ENCODE results near the gene MGLL.

Gene MGLL

GRCh38 chr3:127848131-127849129 is 26.1 kb upstream of the MGLL start:
- Histone ChIP-seq H3K4me2 (ENCODE audit: insufficient read depth, low read length) (no peak overlapping the region), H3K79me2 (ENCODE audit: insufficient read depth, low read length) (no peaks in the 10 kb centered on the region), H3K9ac (ENCODE audit: low read depth, low read length) (no peak overlapping the region), H3K36me3 (ENCODE audit: insufficient read depth, low read length) (no peaks in the 10 kb centered on the region), H3K9me3 (ENCODE audit: insufficient read depth, low read length, severe bottlenecking) (no peaks in the 10 kb centered on the region), H3K27ac (ENCODE audit: low read length) (no peak overlapping the region), H3K4me3 (ENCODE audit: low read depth in 1 of 2, low read length in 2 of 2) (no peak overlapping the region), H2AFZ (ENCODE audit: low read depth, low read length) (no peak overlapping the region), H3K27me3 (ENCODE audit: insufficient read depth, low read length, poor library complexity) (peaks cover 4% of the 10 kb centered on the region), H4K20me1 (ENCODE audit: insufficient read depth, low read length) (no peaks in the 10 kb centered on the region), H3K4me1 (ENCODE audit: insufficient read depth, low read length) (no peaks in the 10 kb centered on the region)
- DNase-seq, result no peak
- ATAC-seq (ENCODE audit: insufficient read depth, low read depth), result no peak
- TF ChIP-seq CTCF (IDR thresholded peaks at IDR 0.05; ENCODE audit: borderline replicate concordance, extremely low read depth, low read length, poor library complexity, severe bottlenecking) (no peak), EZH2 (IDR thresholded peaks at IDR 0.05; ENCODE audit: borderline replicate concordance, low read depth, low read length, severe bottlenecking) (no peak)

GRCh38 chr3:127847236-127847720 is 25.0 kb upstream of the MGLL start:
- H3K9ac ChIP-seq (ENCODE audit: low read depth, low read length), result no peak overlapping the region
- no peak overlapping the region for H3K4me3 ChIP-seq (ENCODE audit: low read depth in 1 of 2, low read length in 2 of 2)
- H2AFZ ChIP-seq (ENCODE audit: low read depth, low read length), result no peak overlapping the region
- H3K4me1 ChIP-seq (ENCODE audit: insufficient read depth, low read length), result no peaks in the 10 kb centered on the region
- TF ChIP-seq CTCF (IDR thresholded peaks at IDR 0.05; ENCODE audit: borderline replicate concordance, extremely low read depth, low read length, poor library complexity, severe bottlenecking) (no peak), EZH2 (IDR thresholded peaks at IDR 0.05; ENCODE audit: borderline replicate concordance, low read depth, low read length, severe bottlenecking) (no peak)
- no peaks in the 10 kb centered on the region for H4K20me1 ChIP-seq (ENCODE audit: insufficient read depth, low read length)
- no peaks in the 10 kb centered on the region for H3K9me3 ChIP-seq (ENCODE audit: insufficient read depth, low read length, severe bottlenecking)
- H3K27me3 ChIP-seq (ENCODE audit: insufficient read depth, low read length, poor library complexity), result peaks cover 4% of the 10 kb centered on the region
- no peak overlapping the region for H3K4me2 ChIP-seq (ENCODE audit: insufficient read depth, low read length)
- no peaks in the 10 kb centered on the region for H3K36me3 ChIP-seq (ENCODE audit: insufficient read depth, low read length)
- DNase-seq (no peak), ATAC-seq (ENCODE audit: insufficient read depth, low read depth) (no peak)
- no peak overlapping the region for H3K27ac ChIP-seq (ENCODE audit: low read length)
- no peaks in the 10 kb centered on the region for H3K79me2 ChIP-seq (ENCODE audit: insufficient read depth, low read length)

GRCh38 chr3:127846576-127846975 is 24.3 kb upstream of the MGLL start:
- H3K27me3 ChIP-seq (ENCODE audit: insufficient read depth, low read length, poor library complexity), result peaks cover 4% of the 10 kb centered on the region
- no peaks in the 10 kb centered on the region for H3K79me2 ChIP-seq (ENCODE audit: insufficient read depth, low read length)
- no peaks in the 10 kb centered on the region for H3K4me1 ChIP-seq (ENCODE audit: insufficient read depth, low read length)
- H3K4me2 ChIP-seq (ENCODE audit: insufficient read depth, low read length), result no peak overlapping the region
- no peak for TF ChIP-seq CTCF (IDR thresholded peaks at IDR 0.05; ENCODE audit: borderline replicate concordance, extremely low read depth, low read length, poor library complexity, severe bottlenecking)
- no peaks in the 10 kb centered on the region for H3K9me3 ChIP-seq (ENCODE audit: insufficient read depth, low read length, severe bottlenecking)
- ATAC-seq (ENCODE audit: insufficient read depth, low read depth), result no peak
- H3K9ac ChIP-seq (ENCODE audit: low read depth, low read length), result no peak overlapping the region
- H3K36me3 ChIP-seq (ENCODE audit: insufficient read depth, low read length), result no peaks in the 10 kb centered on the region
- no peak for DNase-seq
- H3K27ac ChIP-seq (ENCODE audit: low read length), result no peak overlapping the region
- no peak overlapping the region for H3K4me3 ChIP-seq (ENCODE audit: low read depth in 1 of 2, low read length in 2 of 2)
- no peak overlapping the region for H2AFZ ChIP-seq (ENCODE audit: low read depth, low read length)
- H4K20me1 ChIP-seq (ENCODE audit: insufficient read depth, low read length), result no peaks in the 10 kb centered on the region
